HL-60 (cell line): Measurements from ENCODE around the gene ATP8A1.

Experiments used
- CTCF ChIP-seq: IDR thresholded peaks from one replicate; pipeline ENCODE4 v1.5.1; 2011; ENCODE audit warnings: low read length, control low read depth, inconsistent platforms; ENCODE audit not compliant: insufficient read depth
- GABPA ChIP-seq: IDR thresholded peaks from 2 replicates; pipeline ENCODE4 v1.6.1; 2012; ENCODE audit warnings: low read depth
- POLR2AphosphoS5 ChIP-seq: IDR thresholded peaks from 2 replicates; pipeline ENCODE4 v1.6.1; 2012; ENCODE audit warnings: low read depth
- REST ChIP-seq: IDR thresholded peaks from 2 replicates; pipeline ENCODE4 v1.6.1; 2012; ENCODE audit warnings: low read depth; ENCODE audit not compliant: insufficient replicate concordance
- SPI1 ChIP-seq: IDR thresholded peaks from 2 replicates; pipeline ENCODE4 v1.6.1; 2012; ENCODE audit warnings: low read depth, mild to moderate bottlenecking, borderline replicate concordance

- TF ChIP-seq REST (no peak), SPI1 (no peak), CTCF (no peak), POLR2AphosphoS5 (no peak), GABPA (no peak)
Observed at GRCh38 chr4:42478509-42478908, 178.4 kb downstream of the ATP8A1 start.
